GM20000 (cell line): ENCODE data around the gene SELE.
"Not testable (repeated sequence)": the region's sequence is repeated elsewhere in the genome, so short reads cannot be mapped to it uniquely, and the experiment has no call there.

Experiments used
- DNase-seq: peaks from one replicate; pipeline ENCODE4 v3.0.0; 2012; ENCODE audit warnings: low spot score
- CTCF ChIP-seq: IDR thresholded peaks from 2 replicates; pipeline ENCODE4 v1.5.1; 2012; ENCODE audit warnings: mild to moderate bottlenecking, control low read depth; ENCODE audit errors: extremely low read depth, missing control alignments

SELE gene

GRCh38 chr1:169694304-169695075 is 39.4 kb downstream of the SELE start:
- DNase-seq: no peak
- TF ChIP-seq CTCF: no peak

GRCh38 chr1:169692756-169693460 is 41.0 kb downstream of the SELE start:
- DNase-seq: no peak
- TF ChIP-seq CTCF: no peak

- no peak for DNase-seq
- TF ChIP-seq CTCF: no peak
Measured at GRCh38 chr1:169690489-169690888, 43.4 kb downstream of the SELE start.

- no peak for TF ChIP-seq CTCF
- DNase-seq: no peak
Measured at GRCh38 chr1:169689395-169689794, 44.5 kb downstream of the SELE start.

- not testable (repeated sequence) for DNase-seq
Measured at GRCh38 chr1:169688377-169688776, 45.5 kb downstream of the SELE start.

- DNase-seq: no peak
- no peak for TF ChIP-seq CTCF
Measured at GRCh38 chr1:169683661-169684060, 50.2 kb downstream of the SELE start.

GRCh38 chr1:169683168-169683567 is 50.7 kb downstream of the SELE start:
- DNase-seq: not testable (repeated sequence)

- no peak for TF ChIP-seq CTCF
- DNase-seq: no peak
Measured at GRCh38 chr1:169682071-169682470, 51.8 kb downstream of the SELE start.
